Measurements from ENCODE around the gene SLC34A3. TPM values are rescaled to one million over a fixed set of nuclear protein-coding genes. Genes with fewer than 3 reads are reported as not detected.
"Not testable (repeated sequence)": the region's sequence is repeated elsewhere in the genome, so short reads cannot be mapped to it uniquely, and the experiment has no call there.

Gene SLC34A3
- polyA plus RNA-seq, 3 donors from 2014 or later = not detected

DNA sequence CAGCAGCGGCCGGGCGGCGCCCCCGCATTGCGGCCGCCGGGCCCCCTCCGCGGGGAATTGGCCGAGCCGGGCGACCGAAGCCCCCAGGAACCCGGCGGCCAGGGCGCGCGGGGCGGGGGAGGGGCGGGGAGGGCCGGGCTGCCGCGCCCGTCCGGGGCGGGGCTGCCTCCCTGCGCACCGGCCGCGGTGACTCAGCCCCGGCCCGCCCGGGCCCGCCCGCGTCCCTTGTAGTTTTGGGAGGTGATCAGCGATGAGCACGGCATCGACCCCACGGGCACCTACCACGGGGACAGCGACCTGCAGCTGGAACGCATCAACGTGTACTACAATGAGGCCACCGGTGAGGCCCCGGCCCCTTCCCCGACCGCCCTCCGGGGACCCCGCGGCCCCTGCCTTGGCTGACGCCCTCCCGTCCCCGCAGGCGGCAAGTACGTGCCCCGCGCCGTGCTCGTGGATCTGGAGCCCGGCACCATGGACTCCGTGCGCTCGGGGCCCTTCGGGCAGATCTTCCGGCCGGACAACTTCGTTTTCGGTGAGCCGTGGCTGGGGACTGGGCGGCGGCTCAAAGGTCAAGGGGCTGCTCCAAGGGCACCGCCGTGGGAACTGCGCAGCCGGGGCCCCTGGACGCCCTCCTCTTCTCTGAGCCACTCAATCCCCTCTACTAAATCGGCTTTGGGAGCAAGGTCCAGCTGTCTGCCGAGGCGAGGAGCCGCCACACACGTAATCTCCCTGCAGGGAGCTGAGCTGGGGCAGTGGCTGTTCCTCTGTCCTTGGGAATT, 11.0 kb downstream of the SLC34A3 start:
- H3K4me1 Mint-ChIP-seq = peaks cover 28 to 30% of the 10 kb centered on the region in 2 donors
- H3K4me3 Mint-ChIP-seq = peak overlapping the region; percentile 78 to 94 (median 84)
- peaks cover 12 to 26% (median 25%) of the 10 kb centered on the region in 3 donors for H3K27me3 Mint-ChIP-seq (ENCODE audit: low read depth in 3 of 3)
- H3K36me3 Mint-ChIP-seq = peaks cover 0 to 3% (median 0%) of the 10 kb centered on the region in 3 donors
- H3K27ac Mint-ChIP-seq = peak overlapping the region in 5 of 6 donors; percentile 64 to 92 (median 68)
- DNase-seq = peak in 1 of 3 donors; percentile 52
- H3K9me3 Mint-ChIP-seq = no peaks in the 10 kb centered on the region

DNA sequence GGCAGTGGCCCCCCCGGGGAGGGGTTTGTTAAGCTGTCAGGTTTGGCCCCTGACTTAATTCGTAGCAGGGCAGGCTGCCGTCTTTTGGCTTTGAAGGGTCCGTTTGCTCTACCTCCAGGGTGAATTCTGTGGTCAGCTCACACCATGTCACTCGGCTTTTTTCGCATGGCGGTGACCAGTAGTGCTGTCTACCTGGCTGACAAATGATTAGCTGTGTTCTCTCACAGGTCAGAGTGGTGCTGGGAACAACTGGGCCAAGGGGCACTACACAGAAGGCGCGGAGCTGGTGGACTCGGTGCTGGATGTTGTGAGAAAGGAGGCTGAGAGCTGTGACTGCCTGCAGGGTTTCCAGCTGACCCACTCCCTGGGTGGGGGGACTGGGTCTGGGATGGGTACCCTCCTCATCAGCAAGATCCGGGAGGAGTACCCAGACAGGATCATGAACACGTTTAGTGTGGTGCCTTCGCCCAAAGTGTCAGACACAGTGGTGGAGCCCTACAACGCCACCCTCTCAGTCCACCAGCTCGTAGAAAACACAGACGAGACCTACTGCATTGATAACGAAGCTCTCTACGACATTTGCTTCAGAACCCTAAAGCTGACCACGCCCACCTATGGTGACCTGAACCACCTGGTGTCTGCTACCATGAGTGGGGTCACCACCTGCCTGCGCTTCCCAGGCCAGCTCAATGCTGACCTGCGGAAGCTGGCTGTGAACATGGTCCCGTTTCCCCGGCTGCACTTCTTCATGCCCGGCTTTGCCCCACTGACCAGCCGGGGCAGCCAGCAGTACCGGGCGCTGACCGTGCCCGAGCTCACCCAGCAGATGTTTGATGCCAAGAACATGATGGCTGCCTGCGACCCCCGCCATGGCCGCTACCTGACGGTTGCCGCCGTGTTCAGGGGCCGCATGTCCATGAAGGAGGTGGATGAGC, 11.8 kb downstream of the SLC34A3 start:
- Mint-ChIP-seq H3K9me3 (no peaks in the 10 kb centered on the region), H3K36me3 (peaks cover 0 to 3% (median 0%) of the 10 kb centered on the region in 3 donors), H3K27ac (peak overlapping the region; percentile 64 to 78 (median 74)), H3K4me3 (peak overlapping the region; percentile 77 to 85 (median 81)), H3K4me1 (peaks cover 28% of the 10 kb centered on the region in 2 donors), H3K27me3 (ENCODE audit: low read depth in 3 of 3) (peaks cover 12 to 28% (median 25%) of the 10 kb centered on the region in 3 donors)
- DNase-seq = peak in 2 of 3 donors; percentile 17 to 18

GRCh38 chr9:137243266-137243625, 12.5 kb downstream of the SLC34A3 start:
- peaks cover 12 to 28% (median 25%) of the 10 kb centered on the region in 3 donors for H3K27me3 Mint-ChIP-seq (ENCODE audit: low read depth in 3 of 3)
- H3K4me1 Mint-ChIP-seq = peaks cover 28% of the 10 kb centered on the region in 2 donors
- DNase-seq = peak in 1 of 3 donors; percentile 14
- H3K4me3 Mint-ChIP-seq = peak overlapping the region in 2 of 5 donors; percentile 21 to 24
- H3K27ac Mint-ChIP-seq, H3K36me3 Mint-ChIP-seq, H3K9me3 Mint-ChIP-seq: not testable (repeated sequence)

GRCh38 chr9:137243626-137244485, 13.2 kb downstream of the SLC34A3 start:
- DNase-seq = peak in 2 of 3 donors; percentile 15 to 16
- Mint-ChIP-seq H3K27ac (no peak overlapping the region), H3K27me3 (ENCODE audit: low read depth in 3 of 3) (peaks cover 12 to 28% (median 25%) of the 10 kb centered on the region in 3 donors), H3K9me3 (no peaks in the 10 kb centered on the region), H3K4me1 (peaks cover 25 to 27% of the 10 kb centered on the region in 2 donors), H3K4me3 (peak overlapping the region in 2 of 5 donors; percentile 27 to 36), H3K36me3 (peaks cover 0 to 3% (median 0%) of the 10 kb centered on the region in 3 donors)

DNA sequence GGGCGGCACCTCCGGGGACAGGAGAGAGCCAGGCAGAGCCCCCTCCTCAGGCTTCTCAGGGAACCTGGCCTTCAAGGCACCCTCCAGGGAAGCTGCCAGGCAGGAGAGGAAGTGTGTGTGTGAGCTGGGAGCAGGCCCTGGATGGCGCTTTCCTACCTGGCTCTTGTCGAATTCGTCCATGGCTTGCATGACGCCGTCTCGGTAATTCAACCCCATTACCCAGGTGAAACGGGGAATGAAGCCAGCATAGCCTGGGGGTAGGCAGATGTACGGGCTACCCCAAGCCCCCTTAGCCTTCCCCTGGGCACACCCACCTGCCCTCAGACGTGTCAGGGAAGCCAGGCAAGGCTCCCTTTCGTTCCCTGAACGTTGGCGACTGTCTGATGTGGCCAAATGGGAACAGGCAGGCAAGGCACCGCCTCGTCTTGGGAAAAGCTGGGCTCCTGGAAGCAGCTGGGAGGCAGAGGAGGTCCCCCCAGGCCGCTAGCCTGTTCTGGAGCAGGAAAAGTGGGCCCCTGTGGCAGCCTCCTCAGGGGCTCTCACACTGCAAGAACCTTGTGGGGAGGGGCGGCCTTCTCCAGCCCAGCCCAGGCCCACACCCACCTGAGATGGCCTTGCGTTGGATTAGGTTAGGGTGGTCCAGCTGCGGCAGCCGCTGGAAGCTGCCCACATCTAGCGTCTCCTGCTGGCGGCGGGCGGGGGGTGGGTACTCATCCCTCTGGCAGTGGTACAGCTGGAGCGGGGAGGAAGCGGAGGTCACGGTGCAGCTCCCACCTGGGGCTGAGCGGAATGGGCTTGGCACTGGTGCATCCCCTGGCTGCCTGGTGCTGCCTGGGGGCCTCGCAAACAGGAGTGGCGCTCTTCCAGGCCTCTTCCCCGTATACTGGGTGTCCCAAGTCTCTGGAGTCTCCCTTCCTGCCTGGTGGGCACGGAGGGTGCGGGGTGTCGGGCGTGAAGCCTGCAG, 14.1 kb downstream of the SLC34A3 start:
- peaks cover 0 to 3% (median 0%) of the 10 kb centered on the region in 3 donors for H3K36me3 Mint-ChIP-seq
- H3K9me3 Mint-ChIP-seq = no peaks in the 10 kb centered on the region
- H3K4me1 Mint-ChIP-seq = peaks cover 19 to 22% of the 10 kb centered on the region in 2 donors
- H3K4me3 Mint-ChIP-seq = no peak overlapping the region
- no peak overlapping the region for H3K27ac Mint-ChIP-seq
- no peak for DNase-seq
- H3K27me3 Mint-ChIP-seq (ENCODE audit: low read depth in 3 of 3) = peaks cover 12 to 26% (median 25%) of the 10 kb centered on the region in 3 donors

- Mint-ChIP-seq H3K4me1 (peaks cover 16 to 22% of the 10 kb centered on the region in 2 donors), H3K4me3 (no peak overlapping the region), H3K9me3 (no peaks in the 10 kb centered on the region), H3K27me3 (ENCODE audit: low read depth in 3 of 3) (peaks cover 12 to 25% (median 20%) of the 10 kb centered on the region in 3 donors), H3K36me3 (peaks cover 0 to 3% (median 0%) of the 10 kb centered on the region in 3 donors), H3K27ac (no peak overlapping the region)
- no peak for DNase-seq
These were observed 15.0 kb downstream of the SLC34A3 start for GRCh38 chr9:137245450-137246421.

- DNase-seq = no peak
- Mint-ChIP-seq H3K9me3 (no peaks in the 10 kb centered on the region), H3K4me3 (no peak overlapping the region), H3K27me3 (ENCODE audit: low read depth in 3 of 3) (peaks cover 5 to 17% (median 12%) of the 10 kb centered on the region in 3 donors), H3K36me3 (peaks cover 0 to 3% (median 0%) of the 10 kb centered on the region in 3 donors), H3K4me1 (peaks cover 11 to 13% of the 10 kb centered on the region in 2 donors), H3K27ac (no peak overlapping the region)
These were observed 16.6 kb downstream of the SLC34A3 start for GRCh38 chr9:137247135-137247915.

DNA sequence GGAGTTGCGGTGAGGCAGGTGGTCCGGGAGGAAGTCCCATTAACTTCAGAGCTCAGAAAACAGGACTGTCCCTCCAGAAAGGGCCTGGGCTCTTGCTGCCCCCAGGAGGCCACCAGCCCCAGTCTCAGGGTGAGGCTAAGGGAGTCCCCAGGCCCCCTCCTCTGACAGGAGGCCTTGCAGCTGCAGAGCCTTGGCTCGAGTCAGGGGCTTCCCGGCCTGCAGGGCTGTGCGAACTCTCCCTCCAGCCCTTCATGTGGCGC, 17.1 kb downstream of the SLC34A3 start:
- peaks cover 6 to 7% of the 10 kb centered on the region in 2 donors for H3K4me1 Mint-ChIP-seq
- no peak overlapping the region for H3K27ac Mint-ChIP-seq
- peaks cover 0 to under 1% (median 0%) of the 10 kb centered on the region in 3 donors for H3K36me3 Mint-ChIP-seq

GRCh38 chr9:137250329-137251193, 19.9 kb downstream of the SLC34A3 start:
- Mint-ChIP-seq H3K36me3 (no peaks in the 10 kb centered on the region), H3K27me3 (ENCODE audit: low read depth in 3 of 3) (peaks cover 0 to 5% (median 3%) of the 10 kb centered on the region in 3 donors), H3K4me1 (peaks cover 4% of the 10 kb centered on the region in 2 donors), H3K4me3 (no peak overlapping the region), H3K27ac (no peak overlapping the region), H3K9me3 (peaks cover 0 to 2% (median 0%) of the 10 kb centered on the region in 6 donors)
- no peak for DNase-seq

More for the DNA sequence above, 17.1 kb downstream of the SLC34A3 start:
- H3K9me3 Mint-ChIP-seq = no peaks in the 10 kb centered on the region
- H3K27me3 Mint-ChIP-seq (ENCODE audit: low read depth in 3 of 3) = peaks cover 1 to 12% (median 7%) of the 10 kb centered on the region in 3 donors
- no peak for DNase-seq
- no peak overlapping the region for H3K4me3 Mint-ChIP-seq

GRCh38 chr9:137251194-137251461, 20.4 kb downstream of the SLC34A3 start, which contains the start of gene STPG3:
TSS of gene STPG3 (plus strand) at chr9:137251286. CDS start at chr9:137251287, 1 bp downstream.
- no peak within 1 kb of the TSS for H3K27ac Mint-ChIP-seq
- H3K4me1 Mint-ChIP-seq = peaks cover 9% of the 10 kb centered on the region in 2 donors
- H3K9me3 Mint-ChIP-seq = peaks cover 0 to 2% (median 0%) of the 10 kb centered on the region in 6 donors
- no peak within 1 kb of the TSS for H3K4me3 Mint-ChIP-seq
- H3K27me3 Mint-ChIP-seq (ENCODE audit: low read depth in 3 of 3) = peaks cover 0 to 5% (median 3%) of the 10 kb centered on the region in 3 donors
- H3K36me3 Mint-ChIP-seq = no peaks in the 10 kb centered on the region
- no peak for DNase-seq

All from immature natural killer cell (primary cell).